Measurements from ENCODE around the gene OGFR. TPM values are rescaled to one million over a fixed set of nuclear protein-coding genes. Genes with fewer than 3 reads are reported as not detected.
A peak's percentile ranks its signal among the peaks of the same experiment; 100 is the strongest.

The OGFR gene, protein sequence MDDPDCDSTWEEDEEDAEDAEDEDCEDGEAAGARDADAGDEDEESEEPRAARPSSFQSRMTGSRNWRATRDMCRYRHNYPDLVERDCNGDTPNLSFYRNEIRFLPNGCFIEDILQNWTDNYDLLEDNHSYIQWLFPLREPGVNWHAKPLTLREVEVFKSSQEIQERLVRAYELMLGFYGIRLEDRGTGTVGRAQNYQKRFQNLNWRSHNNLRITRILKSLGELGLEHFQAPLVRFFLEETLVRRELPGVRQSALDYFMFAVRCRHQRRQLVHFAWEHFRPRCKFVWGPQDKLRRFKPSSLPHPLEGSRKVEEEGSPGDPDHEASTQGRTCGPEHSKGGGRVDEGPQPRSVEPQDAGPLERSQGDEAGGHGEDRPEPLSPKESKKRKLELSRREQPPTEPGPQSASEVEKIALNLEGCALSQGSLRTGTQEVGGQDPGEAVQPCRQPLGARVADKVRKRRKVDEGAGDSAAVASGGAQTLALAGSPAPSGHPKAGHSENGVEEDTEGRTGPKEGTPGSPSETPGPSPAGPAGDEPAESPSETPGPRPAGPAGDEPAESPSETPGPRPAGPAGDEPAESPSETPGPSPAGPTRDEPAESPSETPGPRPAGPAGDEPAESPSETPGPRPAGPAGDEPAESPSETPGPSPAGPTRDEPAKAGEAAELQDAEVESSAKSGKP
- total RNA-seq (10 to 100 TPM; 54.5 to 56.0 TPM), total RNA-seq (45.3 to 216 (median 113) reads per million in 172 experiments)
- polyA plus RNA-seq (2013, experiment 1 of 2): 55.4 TPM
- 49.1 TPM for polyA plus RNA-seq (2013, experiment 2 of 2)

DNA sequence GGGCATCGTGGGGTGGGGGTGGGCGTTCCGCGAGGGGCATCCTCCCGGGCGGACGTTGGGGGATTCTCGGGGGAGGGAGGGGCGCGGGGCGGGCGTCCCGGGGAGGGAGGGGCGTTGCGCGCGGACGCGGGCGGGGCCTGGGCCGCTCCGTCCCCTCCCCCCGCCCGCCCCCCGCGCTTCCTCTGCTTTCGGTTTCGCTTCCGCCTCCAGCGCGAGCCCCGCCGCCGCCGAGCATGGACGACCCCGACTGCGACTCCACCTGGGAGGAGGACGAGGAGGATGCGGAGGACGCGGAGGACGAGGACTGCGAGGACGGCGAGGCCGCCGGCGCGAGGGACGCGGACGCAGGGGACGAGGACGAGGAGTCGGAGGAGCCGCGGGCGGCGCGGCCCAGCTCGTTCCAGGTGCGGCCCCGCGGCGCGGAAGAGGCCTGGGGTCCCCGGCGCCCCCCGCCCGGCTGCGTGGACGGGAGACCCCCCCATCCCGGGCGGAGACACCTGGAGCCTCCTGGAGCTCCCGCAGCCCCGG, at the start of gene OGFR:
OGFR (plus strand) TSS at position 209 of the 528 bp plus-strand sequence; CDS start at position 234, 25 bp downstream.
- Mint-ChIP-seq H3K36me3 (ENCODE audit: low read depth) (peaks cover 40% of the 10 kb centered on the region), H3K4me3 (peak within 1 kb of the TSS; percentile 100), H3K9me3 (no peaks in the 10 kb centered on the region), H3K4me1 (ENCODE audit: low read depth) (peaks cover 34% of the 10 kb centered on the region), H3K27me3 (peaks cover 4% of the 10 kb centered on the region), H3K27ac (peak within 1 kb of the TSS; percentile 97)
- Histone ChIP-seq H3K4me3 (ENCODE audit: low read length) (peak within 1 kb of the TSS; percentile 81), H3K9me3 (ENCODE audit: control insufficient read depth in 1 of 2, insufficient read depth in 1 of 2, low read length in 2 of 2) (no peaks in the 10 kb centered on the region), H3K27me3 (ENCODE audit: control insufficient read depth in 1 of 2, insufficient read depth in 2 of 2, low read length in 2 of 2) (no peaks in the 10 kb centered on the region), H3K4me1 (ENCODE audit: insufficient read depth, low read length) (peaks cover 41% of the 10 kb centered on the region), H3K27ac (ENCODE audit: low read depth in 1 of 2, low read length in 2 of 2) (peak within 1 kb of the TSS; percentile 60 to 61), H3K36me3 (ENCODE audit: insufficient read depth, low read length) (peaks cover 43% of the 10 kb centered on the region)
- peak; percentile 59 for ATAC-seq (ENCODE audit: poor library complexity)
- peak; percentile 52 to 91 (median 66) for DNase-seq
- intact Hi-C loops (cut with DNase I, micrococcal nuclease): loop anchor here (1.0 to 5.0 kb wide), 5 partner anchors 8 to 502 kb away; partner anchors contain the start of genes MRGBP (in 2 of the 2), ADRM1 (in 1 of the 2), DIDO1 (in 1 of the 2) and SLCO4A1 (in 1 of the 2)
- TF ChIP-seq, protein P1, sequence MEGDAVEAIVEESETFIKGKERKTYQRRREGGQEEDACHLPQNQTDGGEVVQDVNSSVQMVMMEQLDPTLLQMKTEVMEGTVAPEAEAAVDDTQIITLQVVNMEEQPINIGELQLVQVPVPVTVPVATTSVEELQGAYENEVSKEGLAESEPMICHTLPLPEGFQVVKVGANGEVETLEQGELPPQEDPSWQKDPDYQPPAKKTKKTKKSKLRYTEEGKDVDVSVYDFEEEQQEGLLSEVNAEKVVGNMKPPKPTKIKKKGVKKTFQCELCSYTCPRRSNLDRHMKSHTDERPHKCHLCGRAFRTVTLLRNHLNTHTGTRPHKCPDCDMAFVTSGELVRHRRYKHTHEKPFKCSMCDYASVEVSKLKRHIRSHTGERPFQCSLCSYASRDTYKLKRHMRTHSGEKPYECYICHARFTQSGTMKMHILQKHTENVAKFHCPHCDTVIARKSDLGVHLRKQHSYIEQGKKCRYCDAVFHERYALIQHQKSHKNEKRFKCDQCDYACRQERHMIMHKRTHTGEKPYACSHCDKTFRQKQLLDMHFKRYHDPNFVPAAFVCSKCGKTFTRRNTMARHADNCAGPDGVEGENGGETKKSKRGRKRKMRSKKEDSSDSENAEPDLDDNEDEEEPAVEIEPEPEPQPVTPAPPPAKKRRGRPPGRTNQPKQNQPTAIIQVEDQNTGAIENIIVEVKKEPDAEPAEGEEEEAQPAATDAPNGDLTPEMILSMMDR (IDR thresholded peaks at IDR 0.05): no peak
- ChIA-PET POLR2A (interaction anchor here (0.6 to 2.9 kb wide), 8 partner anchors 9 to 153 kb away, joined by 3 to 49 read pairs (median 3); partner anchors contain the start of genes GID8 and MRGBP), CTCF (interaction anchor here (0.8 kb wide), 1 partner anchor 305 kb away, joined by 5 read pairs; no protein-coding TSS in a partner anchor)

GRCh38 chr20:62754991-62755356, 49.7 kb upstream of the OGFR start:
- peaks cover 0 to 5% of the 10 kb centered on the region in 2 experiments for H3K27me3 ChIP-seq (ENCODE audit: control insufficient read depth in 1 of 2, insufficient read depth in 2 of 2, low read length in 2 of 2)
- intact Hi-C loops (cut with DNase I, micrococcal nuclease): no loop called here
- no peak overlapping the region for H3K4me3 ChIP-seq (ENCODE audit: low read length)
- DNase-seq (no peak), ATAC-seq (ENCODE audit: poor library complexity) (no peak)
- no peak overlapping the region for H3K27ac Mint-ChIP-seq
- TF ChIP-seq, protein P1 (IDR thresholded peaks at IDR 0.05): no peak
- POLR2A ChIA-PET: no interaction called here
- no peaks in the 10 kb centered on the region for H3K4me1 Mint-ChIP-seq (ENCODE audit: low read depth)
- H3K4me1 ChIP-seq (ENCODE audit: insufficient read depth, low read length): no peaks in the 10 kb centered on the region
- H3K4me3 Mint-ChIP-seq: no peak overlapping the region
- no peaks in the 10 kb centered on the region for H3K36me3 Mint-ChIP-seq (ENCODE audit: low read depth)
- no peaks in the 10 kb centered on the region for H3K36me3 ChIP-seq (ENCODE audit: insufficient read depth, low read length)
- H3K27ac ChIP-seq (ENCODE audit: low read depth in 1 of 2, low read length in 2 of 2): no peak overlapping the region
- H3K9me3 Mint-ChIP-seq: no peaks in the 10 kb centered on the region
- CTCF ChIA-PET: no interaction called here
- peaks cover 5% of the 10 kb centered on the region for H3K27me3 Mint-ChIP-seq
- peaks cover 0 to 7% of the 10 kb centered on the region in 2 experiments for H3K9me3 ChIP-seq (ENCODE audit: control insufficient read depth in 1 of 2, insufficient read depth in 1 of 2, low read length in 2 of 2)

All from CD4-positive, alpha-beta T cell (primary cell).